Esophagus (tissue), 2 donors: ENCODE results near the gene PDK2. TPM values are rescaled to one million over a fixed set of nuclear protein-coding genes. Genes with fewer than 3 reads are reported as not detected.
A peak's percentile ranks its signal among the peaks of the same experiment; 100 is the strongest.

Experiments
- H3K27ac ChIP-seq, 2 donors: one replicate each; pipeline ENCODE4 v1.5.1; 2013; ENCODE audit warnings: low read depth in 2 of 2, mild to moderate bottlenecking in 2 of 2, inconsistent platforms in 1 of 2, low read length in 1 of 2, moderate library complexity in 1 of 2
- H3K27me3 ChIP-seq, 2 donors: one replicate each; pipeline ENCODE4 v1.6.1; 2013; ENCODE audit warnings: low read length in 2 of 2, control low read depth in 1 of 2, mild to moderate bottlenecking in 1 of 2; ENCODE audit not compliant: insufficient read depth in 2 of 2, control insufficient read depth in 1 of 2
- H3K36me3 ChIP-seq, 2 donors: one replicate each; pipeline ENCODE4 v1.6.1; 2013; ENCODE audit warnings: low read length in 1 of 2; ENCODE audit not compliant: control insufficient read depth in 2 of 2, insufficient read depth in 2 of 2
- H3K4me1 ChIP-seq, 2 donors: one replicate each; pipeline ENCODE4 v1.6.1; 2013; ENCODE audit warnings: low read length in 1 of 2; ENCODE audit not compliant: control insufficient read depth in 2 of 2, insufficient read depth in 2 of 2
- H3K4me3 ChIP-seq, 2 donors: one replicate each; pipeline ENCODE4 v1.5.1; 2013; ENCODE audit warnings: low read length in 2 of 2, mild to moderate bottlenecking in 2 of 2, low read depth in 1 of 2, moderate library complexity in 1 of 2
- H3K9me3 ChIP-seq, 2 donors: one replicate each; pipeline ENCODE4 v1.6.1; 2013; ENCODE audit warnings: mild to moderate bottlenecking in 2 of 2, low read depth in 1 of 2, low read length in 1 of 2, moderate library complexity in 1 of 2; ENCODE audit not compliant: control insufficient read depth in 2 of 2, insufficient read depth in 1 of 2
- WGBS, 2 donors: extraction: QIAGEN DNeasy Blood & Tissue Kit; methylation state at CpG; one replicate each; pipeline ENCODE4 v1.1.7; 2013; 5-methylcytosine and 5-hydroxymethylcytosine counted together
- polyA plus RNA-seq, 2 donors: library from polyadenylated mRNA; stranded (reverse); fragments of 200-250 nt; gene quantifications; one replicate each; pipeline ENCODE4 v1.2.3, GENCODE V29; 2013
- donor health status: healthy with polysubstance abuse.
- donor health status: Bipolar disorder and iron deficiency.

The PDK2 gene
- polyA plus RNA-seq, 2 donors = 12.1 to 13.5 TPM

- Histone ChIP-seq H3K9me3 (no peaks in the 10 kb centered on the region), H3K27me3 (no peaks in the 10 kb centered on the region), H3K4me3 (peak overlapping the region; percentile 81 to 83), H3K36me3 (peaks cover 2 to 9% of the 10 kb centered on the region in 2 donors), H3K4me1 (peaks cover 8 to 20% of the 10 kb centered on the region in 2 donors), H3K27ac (peak overlapping the region; percentile 2 to 65)
- WGBS, 2 donors = 18 to 23% methylated on average over 6 of the region's 6 CpGs
Observed at GRCh38 chr17:50096092-50096491, 941 bp downstream of the PDK2 start.

GRCh38 chr17:50096758-50097157, 1.6 kb downstream of the PDK2 start:
- H3K27ac ChIP-seq = no peak overlapping the region
- H3K4me3 ChIP-seq = no peak overlapping the region
- H3K4me1 ChIP-seq = peaks cover 14 to 26% of the 10 kb centered on the region in 2 donors
- no peaks in the 10 kb centered on the region for H3K9me3 ChIP-seq
- WGBS, 2 donors = 58 to 81% methylated on average over 3 of the region's 3 CpGs
- H3K27me3 ChIP-seq = no peaks in the 10 kb centered on the region
- peaks cover 2 to 9% of the 10 kb centered on the region in 2 donors for H3K36me3 ChIP-seq

GRCh38 chr17:50097455-50097854, 2.3 kb downstream of the PDK2 start:
- no peaks in the 10 kb centered on the region for H3K9me3 ChIP-seq
- H3K36me3 ChIP-seq = peaks cover 2 to 9% of the 10 kb centered on the region in 2 donors
- 72 to 76% methylated on average over 7 of the region's 7 CpGs for WGBS, 2 donors
- no peaks in the 10 kb centered on the region for H3K27me3 ChIP-seq
- no peak overlapping the region for H3K27ac ChIP-seq
- H3K4me3 ChIP-seq = no peak overlapping the region
- peaks cover 20 to 33% of the 10 kb centered on the region in 2 donors for H3K4me1 ChIP-seq

GRCh38 chr17:50097926-50098325, 2.8 kb downstream of the PDK2 start:
- Histone ChIP-seq H3K4me3 (no peak overlapping the region), H3K4me1 (peaks cover 20 to 36% of the 10 kb centered on the region in 2 donors), H3K36me3 (peaks cover 2 to 9% of the 10 kb centered on the region in 2 donors), H3K27me3 (no peaks in the 10 kb centered on the region), H3K9me3 (no peaks in the 10 kb centered on the region), H3K27ac (no peak overlapping the region)
- 75 to 82% methylated on average over 4 of the region's 4 CpGs for WGBS, 2 donors

- no peak overlapping the region for H3K4me3 ChIP-seq
- H3K36me3 ChIP-seq = peaks cover 2 to 12% of the 10 kb centered on the region in 2 donors
- peaks cover 20 to 37% of the 10 kb centered on the region in 2 donors for H3K4me1 ChIP-seq
- H3K27ac ChIP-seq = no peak overlapping the region
- H3K9me3 ChIP-seq = no peaks in the 10 kb centered on the region
- H3K27me3 ChIP-seq = no peaks in the 10 kb centered on the region
- 75 to 80% methylated on average over 4 of the region's 4 CpGs for WGBS, 2 donors
Observed at GRCh38 chr17:50098583-50098982, 3.4 kb downstream of the PDK2 start.

GRCh38 chr17:50099003-50099402, 3.9 kb downstream of the PDK2 start:
- 74 to 79% methylated on average over 5 of the region's 5 CpGs for WGBS, 2 donors
- Histone ChIP-seq H3K36me3 (peaks cover 2 to 12% of the 10 kb centered on the region in 2 donors), H3K4me1 (peaks cover 20 to 37% of the 10 kb centered on the region in 2 donors), H3K27me3 (no peaks in the 10 kb centered on the region), H3K4me3 (no peak overlapping the region), H3K9me3 (no peaks in the 10 kb centered on the region), H3K27ac (no peak overlapping the region)

- Histone ChIP-seq H3K36me3 (peaks cover 2 to 14% of the 10 kb centered on the region in 2 donors), H3K4me1 (peaks cover 21 to 37% of the 10 kb centered on the region in 2 donors), H3K27me3 (no peaks in the 10 kb centered on the region), H3K4me3 (no peak overlapping the region), H3K9me3 (no peaks in the 10 kb centered on the region), H3K27ac (peak overlapping the region; percentile 6 to 30)
- 55 to 57% methylated on average over 5 of the region's 5 CpGs for WGBS, 2 donors
Observed at GRCh38 chr17:50100480-50100883, 5.3 kb downstream of the PDK2 start.

GRCh38 chr17:50100921-50101345, 5.8 kb downstream of the PDK2 start:
- no peaks in the 10 kb centered on the region for H3K9me3 ChIP-seq
- peaks cover 5 to 18% of the 10 kb centered on the region in 2 donors for H3K36me3 ChIP-seq
- 36 to 42% methylated on average over 15 of the region's 15 CpGs for WGBS, 2 donors
- H3K4me1 ChIP-seq = peaks cover 20 to 33% of the 10 kb centered on the region in 2 donors
- peak overlapping the region; percentile 30 to 70 for H3K27ac ChIP-seq
- H3K4me3 ChIP-seq = no peak overlapping the region
- no peaks in the 10 kb centered on the region for H3K27me3 ChIP-seq

- peaks cover 5 to 18% of the 10 kb centered on the region in 2 donors for H3K36me3 ChIP-seq
- H3K4me3 ChIP-seq = no peak overlapping the region
- 34 to 37% methylated on average over 17 of the region's 17 CpGs for WGBS, 2 donors
- H3K9me3 ChIP-seq = no peaks in the 10 kb centered on the region
- no peaks in the 10 kb centered on the region for H3K27me3 ChIP-seq
- peaks cover 14 to 28% of the 10 kb centered on the region in 2 donors for H3K4me1 ChIP-seq
- peak overlapping the region; percentile 62 to 70 for H3K27ac ChIP-seq
Observed at GRCh38 chr17:50101346-50102163, 6.4 kb downstream of the PDK2 start.
